Liver (tissue), 9 donors: ENCODE results near the gene SPATA33. TPM values are rescaled to one million over a fixed set of nuclear protein-coding genes. Genes with fewer than 3 reads are reported as not detected.

Source experiments
- DNase-seq: peaks from one replicate; pipeline ENCODE4 v3.0.0-alpha.2; 2017; ENCODE audit warnings: low spot score
- H3K27ac ChIP-seq, 2 donors: one replicate each; pipeline ENCODE4 v1.7.0; 2013; ENCODE audit warnings: inconsistent platforms in 2 of 2, low read length in 2 of 2, control low read depth in 1 of 2, low read depth in 1 of 2, mild to moderate bottlenecking in 1 of 2
- H3K27me3 ChIP-seq, 4 donors: one replicate each; pipeline versions ENCODE4 v1.6.1 to v1.7.0; 2013; ENCODE audit warnings: low read length in 3 of 4, inconsistent platforms in 1 of 4, mild to moderate bottlenecking in 1 of 4, moderate library complexity in 1 of 4; ENCODE audit not compliant: control insufficient read depth in 4 of 4, insufficient read depth in 4 of 4
- H3K36me3 ChIP-seq, 4 donors: one replicate each; pipeline versions ENCODE4 v1.6.1 to v1.7.0; 2013; ENCODE audit warnings: low read length in 3 of 4, mild to moderate bottlenecking in 3 of 4, low read depth in 1 of 4, moderate library complexity in 1 of 4; ENCODE audit not compliant: control insufficient read depth in 4 of 4, insufficient read depth in 3 of 4
- H3K4me1 ChIP-seq, 4 donors: one replicate each; pipeline versions ENCODE4 v1.6.1 to v1.7.0; 2013; ENCODE audit warnings: low read length in 3 of 4, mild to moderate bottlenecking in 3 of 4, moderate library complexity in 1 of 4; ENCODE audit not compliant: control insufficient read depth in 4 of 4, insufficient read depth in 4 of 4
- H3K4me3 ChIP-seq, 3 donors: one replicate each; pipeline versions ENCODE4 v1.6.1 to v1.7.0; 2013; ENCODE audit warnings: low read length in 3 of 3, control low read depth in 1 of 3, low read depth in 1 of 3, mild to moderate bottlenecking in 1 of 3
- H3K9ac ChIP-seq, 2 donors: one replicate each; pipeline ENCODE4 v1.7.0; 2013; ENCODE audit warnings: low read length in 2 of 2, mild to moderate bottlenecking in 2 of 2, moderate library complexity in 2 of 2, control low read depth in 1 of 2, low read depth in 1 of 2
- H3K9me3 ChIP-seq, 4 donors: one replicate each; pipeline versions ENCODE4 v1.6.1 to v1.7.0; 2013; ENCODE audit warnings: low read length in 3 of 4; ENCODE audit not compliant: control insufficient read depth in 4 of 4
- ATF3 ChIP-seq: IDR thresholded peaks from 2 replicates; pipeline ENCODE4 v1.6.1; 2016; ENCODE audit warnings: antibody characterized with exemption
- EGR1 ChIP-seq, 2 donors: IDR thresholded peaks; 2 replicates each; pipeline ENCODE4 v1.6.1; 2016 to 2018; ENCODE audit warnings: antibody characterized with exemption in 2 of 2, low read depth in 2 of 2
- FOXA1 ChIP-seq: IDR thresholded peaks from 2 replicates; pipeline ENCODE4 v1.6.1; 2016; ENCODE audit warnings: antibody characterized with exemption
- FOXA2 ChIP-seq: IDR thresholded peaks from 2 replicates; pipeline ENCODE4 v1.6.1; 2016; ENCODE audit warnings: antibody characterized with exemption
- GABPA ChIP-seq, 2 donors: IDR thresholded peaks in 1 of 2; conservative IDR thresholded peaks in 1 of 2; 2 replicates each; pipeline ENCODE4 v1.6.1; 2016; ENCODE audit warnings: antibody characterized with exemption in 2 of 2, mild to moderate bottlenecking in 1 of 2, moderate library complexity in 1 of 2
- HNF4A ChIP-seq, 2 donors: conservative IDR thresholded peaks; 2 replicates each; pipeline ENCODE4 v1.6.1; 2016; ENCODE audit warnings: antibody characterized with exemption in 2 of 2, mild to moderate bottlenecking in 2 of 2
- HNF4G ChIP-seq: IDR thresholded peaks from 2 replicates; pipeline ENCODE4 v1.6.1; 2016; ENCODE audit warnings: antibody characterized with exemption
- JUND ChIP-seq, 2 donors: IDR thresholded peaks; 2 replicates each; pipeline ENCODE4 v1.6.1; 2016; ENCODE audit warnings: antibody characterized with exemption in 2 of 2
- MAX ChIP-seq: IDR thresholded peaks from 2 replicates; pipeline ENCODE4 v1.6.1; 2016; ENCODE audit warnings: antibody characterized with exemption
- NR2F2 ChIP-seq: IDR thresholded peaks from 2 replicates; pipeline ENCODE4 v1.6.1; 2016; ENCODE audit warnings: antibody characterized with exemption
- RAD21 ChIP-seq, 2 donors: IDR thresholded peaks; 2 replicates each; pipeline ENCODE4 v1.6.1; 2016; ENCODE audit warnings: antibody characterized with exemption in 2 of 2, mild to moderate bottlenecking in 2 of 2
- REST ChIP-seq: IDR thresholded peaks from 2 replicates; pipeline ENCODE4 v1.6.1; 2016; ENCODE audit warnings: antibody characterized with exemption, mild to moderate bottlenecking
- RXRA ChIP-seq, 2 donors: IDR thresholded peaks; 2 replicates each; pipeline ENCODE4 v1.6.1; 2017 to 2018; ENCODE audit warnings: antibody characterized with exemption in 2 of 2, mild to moderate bottlenecking in 1 of 2
- SP1 ChIP-seq: IDR thresholded peaks from 2 replicates; pipeline ENCODE4 v1.6.1; 2018; ENCODE audit warnings: antibody characterized with exemption, mild to moderate bottlenecking
- TAF1 ChIP-seq: conservative IDR thresholded peaks from 2 replicates; pipeline ENCODE4 v1.6.1; 2016; ENCODE audit warnings: antibody characterized with exemption, mild to moderate bottlenecking
- YY1 ChIP-seq: IDR thresholded peaks from 2 replicates; pipeline ENCODE4 v1.6.1; 2016; ENCODE audit warnings: antibody characterized with exemption, mild to moderate bottlenecking
- ZBTB33 ChIP-seq: IDR thresholded peaks from 2 replicates; pipeline ENCODE4 v1.6.1; 2016; ENCODE audit warnings: antibody characterized with exemption
- WGBS: extraction: QIAGEN DNeasy Blood & Tissue Kit; methylation state at CpG from one replicate; pipeline ENCODE4 v1.1.7; 2013; 5-methylcytosine and 5-hydroxymethylcytosine counted together
- polyA plus RNA-seq, 2 donors: library from polyadenylated mRNA; stranded (reverse) in 1 of 2; unstranded in 1 of 2; fragments of 200-250 nt in 1 of 2; fragments of >200 nt in 1 of 2; fragmentation: Nextera tagmentation in 1 of 2; extraction: Ambion mirVana in 1 of 2; gene quantifications; one replicate each; pipeline versions ENCODE4 v1.2.1 to v1.2.3, GENCODE V29; 2013 to 2015
- total RNA-seq, 2 donors: library from RNA; depleted of rRNA; stranded (reverse); fragments of >200 nt; gene quantifications; one replicate each; pipeline ENCODE4 v1.2.3, GENCODE V29; 2014
- donor health status: healthy.
- donor health status: healthy.
- donor health status: healthy.
- donor health status: healthy.
- donor health status: healthy.

SPATA33 gene
- total and polyA plus RNA-seq, 4 donors: 1.6 to 3.6 (median 3.4) TPM

- H3K4me3 ChIP-seq: no peak overlapping the region
- 97% methylated on average over 22 of the region's 22 CpGs for WGBS
- no peak overlapping the region for H3K9ac ChIP-seq
- no peaks in the 10 kb centered on the region for H3K9me3 ChIP-seq
- H3K27ac ChIP-seq: no peak overlapping the region
- DNase-seq: no peak
- TF ChIP-seq MAX (no peak), ATF3 (no peak), HNF4A (conservative IDR thresholded peaks at IDR 0.05) (no peak), RXRA (IDR thresholded peaks at IDR 0.05) (no peak), REST (no peak), NR2F2 (no peak), JUND (IDR thresholded peaks at IDR 0.05) (no peak), FOXA1 (no peak)
- no peaks in the 10 kb centered on the region for H3K4me1 ChIP-seq
- no peaks in the 10 kb centered on the region for H3K27me3 ChIP-seq
- H3K36me3 ChIP-seq: peaks cover 11 to 37% (median 20%) of the 10 kb centered on the region in 4 donors
Observed at GRCh38 chr16:89646270-89646669, 11.4 kb upstream of the SPATA33 start.

GRCh38 chr16:89646906-89647305 lies 10.7 kb upstream of the SPATA33 start:
- no peaks in the 10 kb centered on the region for H3K9me3 ChIP-seq
- H3K27me3 ChIP-seq: no peaks in the 10 kb centered on the region
- WGBS: 96% methylated on average over 12 of the region's 12 CpGs
- no peak overlapping the region for H3K9ac ChIP-seq
- no peak for DNase-seq
- no peaks in the 10 kb centered on the region for H3K4me1 ChIP-seq
- no peak overlapping the region for H3K4me3 ChIP-seq
- TF ChIP-seq RAD21 (IDR thresholded peaks at IDR 0.05) (no peak), YY1 (no peak), ATF3 (no peak), FOXA1 (no peak), NR2F2 (no peak), MAX (no peak), HNF4G (no peak), TAF1 (no peak), HNF4A (conservative IDR thresholded peaks at IDR 0.05) (no peak), JUND (IDR thresholded peaks at IDR 0.05) (no peak), FOXA2 (no peak), SP1 (no peak), RXRA (IDR thresholded peaks at IDR 0.05) (no peak), GABPA (IDR thresholded peaks at IDR 0.05 in 1 of 2, conservative IDR thresholded peaks at IDR 0.05 in 1 of 2) (no peak), REST (no peak), ZBTB33 (no peak), EGR1 (IDR thresholded peaks at IDR 0.05; ENCODE audit: low read depth in 2 of 2) (no peak)
- peaks cover 11 to 39% (median 20%) of the 10 kb centered on the region in 4 donors for H3K36me3 ChIP-seq
- H3K27ac ChIP-seq: no peak overlapping the region
